HT-29 (cell line): Measurements from ENCODE around the gene SEC16A. TPM values are rescaled to one million over a fixed set of nuclear protein-coding genes. Genes with fewer than 3 reads are reported as not detected.
"Not testable (repeated sequence)": the region's sequence is repeated elsewhere in the genome, so short reads cannot be mapped to it uniquely, and the experiment has no call there.

Experiments
- DNase-seq: peaks from one replicate; pipeline ENCODE4 v3.0.0-alpha.2; 2015; ENCODE audit warnings: low spot score
- total RNA-seq: library from RNA; depleted of rRNA; stranded (reverse); fragments of >200 nt; shearing (Covaris generic); gene quantifications from 2 replicates; pipeline ENCODE4 v1.2.3, GENCODE V29; 2014

Gene SEC16A
- total RNA-seq, 1 experiment from 2014 or later: 43.5 TPM

DNA sequence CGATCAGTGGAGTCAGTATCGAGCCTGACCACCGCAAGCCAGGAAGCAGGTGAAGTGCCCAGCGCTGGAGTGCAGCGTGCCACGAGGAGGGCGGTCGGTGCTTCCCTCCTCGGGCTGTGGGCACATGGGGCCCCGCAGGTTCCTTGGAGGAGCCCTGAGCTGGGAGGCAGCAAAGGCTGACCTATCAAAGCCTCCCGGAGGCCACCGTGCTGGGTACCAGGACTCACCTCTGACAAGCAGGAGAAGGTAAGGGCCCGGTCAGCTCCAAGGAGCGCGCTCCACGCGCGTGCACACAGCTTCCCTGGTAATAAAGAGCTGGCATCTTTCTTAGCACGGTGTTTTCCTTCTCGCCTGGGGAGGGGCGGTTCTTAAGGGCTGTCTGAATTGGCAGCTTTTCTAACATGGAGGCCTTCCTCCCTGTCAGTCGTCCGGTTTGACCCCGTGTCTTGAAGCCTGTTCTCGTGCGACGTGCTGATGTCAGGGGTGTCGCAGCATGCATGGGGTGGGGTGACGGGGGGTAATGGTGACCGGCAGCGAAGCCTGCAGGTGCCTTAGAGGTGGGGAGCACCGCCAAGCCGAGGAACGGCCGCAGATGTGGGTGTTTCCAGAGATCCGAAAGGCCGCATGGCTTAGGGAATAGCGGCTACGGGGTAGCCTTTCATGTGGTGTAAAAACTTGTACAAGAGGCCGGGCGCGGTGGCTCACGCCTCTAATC, 59.3 kb downstream of the SEC16A start:
- no peak for DNase-seq

GRCh38 chr9:136422876-136423275, 60.0 kb downstream of the SEC16A start:
- no peak for DNase-seq

DNA sequence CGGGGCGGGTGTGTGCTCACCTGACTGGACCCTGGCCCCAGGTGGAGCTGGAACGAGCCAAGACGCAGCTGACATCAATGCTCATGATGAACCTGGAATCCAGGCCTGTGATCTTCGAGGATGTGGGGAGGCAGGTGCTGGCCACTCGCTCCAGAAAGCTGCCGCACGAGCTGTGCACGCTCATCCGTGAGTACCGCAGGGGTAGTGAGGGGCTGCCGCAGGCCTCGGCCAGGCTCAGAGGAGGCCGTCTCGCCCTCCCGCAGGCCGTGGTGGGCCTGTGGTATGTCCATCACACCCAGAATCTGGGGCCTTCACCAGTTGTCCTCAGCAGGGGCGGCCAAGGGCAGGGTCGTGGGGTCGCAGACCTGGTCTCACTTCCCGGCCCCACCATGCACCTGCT, 61.0 kb downstream of the SEC16A start:
- no peak for DNase-seq

DNA sequence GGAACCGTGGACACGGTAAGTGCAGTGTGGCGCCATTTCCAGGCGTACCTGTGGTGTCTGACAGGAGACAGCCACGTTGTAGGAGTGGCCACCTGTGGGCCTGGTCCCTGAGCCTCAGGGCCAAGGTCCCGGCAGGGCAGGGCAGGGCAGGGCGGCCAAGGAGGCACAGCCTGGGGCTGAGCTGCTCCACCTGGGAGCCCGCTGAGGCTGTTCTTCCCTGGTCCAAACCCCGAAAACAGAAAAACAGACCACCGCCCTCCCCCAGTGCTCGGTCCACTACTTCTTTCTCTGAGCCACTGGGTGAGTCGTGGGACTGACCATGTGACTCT, 63.8 kb downstream of the SEC16A start:
- DNase-seq: no peak

- DNase-seq: peak; percentile 94
These were observed 64.4 kb downstream of the SEC16A start for GRCh38 chr9:136418182-136419091.

DNA sequence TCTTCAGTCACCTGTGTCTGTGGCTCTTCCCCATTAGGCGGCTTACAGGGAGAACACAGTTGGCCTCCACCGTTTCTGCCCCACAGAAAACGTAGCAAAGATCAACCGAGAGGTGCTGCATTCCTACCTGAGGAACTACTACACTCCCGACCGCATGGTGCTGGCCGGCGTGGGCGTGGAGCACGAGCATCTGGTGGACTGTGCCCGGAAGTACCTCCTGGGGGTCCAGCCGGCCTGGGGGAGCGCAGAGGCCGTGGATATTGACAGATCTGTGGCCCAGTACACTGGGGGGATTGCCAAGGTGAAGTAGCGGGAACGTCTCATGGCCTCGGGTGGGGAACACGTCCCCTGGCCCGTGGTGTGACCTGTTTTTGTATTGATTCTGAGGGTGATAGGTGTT, 65.9 kb downstream of the SEC16A start:
- no peak for DNase-seq

DNA sequence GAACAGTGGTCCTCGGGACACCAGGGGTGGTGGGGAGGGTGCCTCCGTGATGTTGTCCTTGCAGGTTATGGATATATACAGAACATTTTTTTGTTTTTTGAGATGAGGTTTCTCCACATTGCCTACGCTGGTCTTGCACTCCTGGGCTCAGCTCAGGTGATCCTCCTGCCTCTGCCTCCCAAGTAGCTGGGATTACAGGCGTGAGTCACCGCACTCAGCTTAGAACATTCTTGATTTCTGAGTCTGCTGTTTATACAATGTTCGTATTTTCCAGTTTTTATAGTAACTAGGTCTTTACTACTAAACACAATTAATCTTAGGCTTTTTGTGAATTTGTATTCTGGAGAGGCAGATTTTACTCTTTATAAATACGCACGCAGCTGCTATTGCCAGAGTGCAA, 66.4 kb downstream of the SEC16A start:
- DNase-seq: no peak

GRCh38 chr9:136412962-136413361, 69.9 kb downstream of the SEC16A start:
- no peak for DNase-seq

- DNase-seq: peak; percentile 26
These were observed 71.5 kb downstream of the SEC16A start for GRCh38 chr9:136411378-136411777.

- DNase-seq: peak; percentile 88
These were observed 72.1 kb downstream of the SEC16A start, which contains the start of the genes ENTR1 and PMPCA for GRCh38 chr9:136410500-136411287. ENTR1 (minus strand) TSS chr9:136410614; CDS start chr9:136410397, 217 bp downstream. PMPCA (plus strand) TSS chr9:136410658; CDS start chr9:136410669, 11 bp downstream.

- DNase-seq: peak; percentile 58
These were observed 73.0 kb downstream of the SEC16A start for GRCh38 chr9:136409557-136410455.

- DNase-seq: no peak
These were observed 74.9 kb downstream of the SEC16A start for GRCh38 chr9:136407911-136408310.

DNA sequence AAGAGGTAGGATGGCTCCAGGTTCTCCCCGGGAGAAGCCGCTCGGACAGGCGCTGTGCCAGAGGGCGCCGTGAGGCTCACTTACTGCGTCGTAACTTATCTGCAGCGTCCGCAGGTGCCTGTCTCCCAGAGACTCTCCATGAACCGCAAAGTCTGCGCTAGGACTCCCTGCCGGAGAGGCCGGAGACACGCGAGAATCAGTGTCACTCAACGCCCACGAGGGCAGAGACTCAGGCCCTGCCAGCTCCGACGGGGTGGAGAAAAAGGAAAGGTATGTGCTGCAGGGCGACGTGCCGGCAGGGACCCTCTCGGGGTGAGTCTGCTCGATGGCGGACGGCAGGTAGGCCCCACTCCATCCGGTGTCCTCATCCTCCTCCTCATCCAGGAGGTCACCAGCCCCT, 75.8 kb downstream of the SEC16A start:
- DNase-seq: not testable (repeated sequence)

- not testable (repeated sequence) for DNase-seq
These were observed 76.9 kb downstream of the SEC16A start for GRCh38 chr9:136405904-136406303.

DNA sequence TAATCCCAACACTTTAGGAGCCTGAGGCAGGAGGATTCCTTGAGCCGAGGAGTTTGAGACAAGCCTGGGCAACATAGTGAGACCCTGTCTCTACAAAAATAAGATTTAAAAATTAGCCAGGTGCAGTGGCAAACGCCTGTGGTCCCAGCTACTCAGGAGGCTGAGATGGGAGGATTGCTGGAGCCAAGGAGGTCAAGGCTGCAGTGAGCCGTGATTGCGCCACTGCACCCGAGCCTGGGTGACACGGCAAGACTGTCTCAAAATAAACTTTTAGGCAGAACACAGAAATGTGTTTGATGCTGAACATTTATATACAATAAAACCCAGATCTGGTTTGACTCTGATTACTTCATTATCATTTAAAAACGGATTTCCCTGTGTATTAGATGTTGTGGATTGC, 77.4 kb downstream of the SEC16A start:
- DNase-seq: no peak

GRCh38 chr9:136404801-136405136, 78.1 kb downstream of the SEC16A start:
- no peak for DNase-seq

GRCh38 chr9:136403915-136404800, 78.7 kb downstream of the SEC16A start:
- no peak for DNase-seq

- no peak for DNase-seq
These were observed 79.3 kb downstream of the SEC16A start for GRCh38 chr9:136403538-136403914.

GRCh38 chr9:136402067-136402466, 80.8 kb downstream of the SEC16A start:
- DNase-seq: no peak
